MM.1S (cell line): Measurements from ENCODE around the gene SAA2.

Experiments
- DNase-seq: peaks from one replicate; pipeline ENCODE4 v3.0.0-alpha.2; 2015
- H2AFZ ChIP-seq: fragments of 300-600 bp; sonication (generic); 2 replicates; pipeline ENCODE4 v1.6.0; 2016; ENCODE audit warnings: antibody characterized with exemption, low read length
- H3F3A ChIP-seq: fragments of 300-600 bp; sonication (generic); 2 replicates; pipeline ENCODE4 v1.6.1; 2016; ENCODE audit warnings: mild to moderate bottlenecking, antibody characterized with exemption, low read length, moderate library complexity, mixed read lengths; ENCODE audit not compliant: insufficient read depth
- H3K27ac ChIP-seq: fragments of 300-600 bp; sonication (generic); 2 replicates; pipeline ENCODE4 v1.5.1; 2016; ENCODE audit warnings: mild to moderate bottlenecking, low read length
- H3K27me3 ChIP-seq: fragments of 300-600 bp; sonication (generic); replicated peaks from 2 replicates; pipeline ENCODE4 v1.6.0; 2016; ENCODE audit warnings: low read length; ENCODE audit not compliant: insufficient read depth
- H3K36me3 ChIP-seq: fragments of 300-600 bp; sonication (generic); replicated peaks from 2 replicates; pipeline ENCODE4 v1.6.1; 2016; ENCODE audit warnings: mild to moderate bottlenecking, low read length, mixed read lengths; ENCODE audit not compliant: insufficient read depth
- H3K4me1 ChIP-seq: fragments of 300-600 bp; sonication (generic); 2 replicates; pipeline ENCODE4 v1.6.1; 2016; ENCODE audit warnings: low read length, mixed read lengths
- H3K4me2 ChIP-seq: fragments of 300-600 bp; sonication (generic); 2 replicates; pipeline ENCODE4 v1.6.0; 2016; ENCODE audit warnings: low read depth, low read length
- H3K4me3 ChIP-seq: fragments of 300-600 bp; sonication (generic); 2 replicates; pipeline ENCODE4 v1.5.1; 2016; ENCODE audit warnings: low read length, mixed read lengths
- H3K79me2 ChIP-seq: fragments of 300-600 bp; sonication (generic); 2 replicates; pipeline ENCODE4 v1.6.1; 2016; ENCODE audit warnings: mixed run types, low read length, mixed read lengths
- H3K9ac ChIP-seq: fragments of 300-600 bp; sonication (generic); 2 replicates; pipeline ENCODE4 v1.6.1; 2016; ENCODE audit warnings: low read length, mixed read lengths
- H3K9me2 ChIP-seq: fragments of 300-600 bp; sonication (generic); replicated peaks from 2 replicates; pipeline ENCODE4 v1.6.1; 2016; ENCODE audit warnings: mild to moderate bottlenecking, low read length, mixed read lengths; ENCODE audit not compliant: insufficient read depth
- H3K9me3 ChIP-seq: fragments of 300-600 bp; sonication (generic); replicated peaks from 2 replicates; pipeline ENCODE4 v1.6.1; 2016; ENCODE audit warnings: mild to moderate bottlenecking, low read length, mixed read lengths; ENCODE audit not compliant: insufficient read depth
- H4K20me1 ChIP-seq: fragments of 300-600 bp; sonication (generic); 2 replicates; pipeline ENCODE4 v1.6.1; 2016; ENCODE audit warnings: mild to moderate bottlenecking, low read length, moderate library complexity, mixed read lengths; ENCODE audit not compliant: insufficient read depth
- EZH2 ChIP-seq: fragments of 300-600 bp; sonication (generic); optimal IDR thresholded peaks from 2 replicates; pipeline ENCODE3; 2017; ENCODE audit warnings: low read depth, mild to moderate bottlenecking, antibody characterized with exemption, low read length, mixed read lengths
- EZH2phosphoT487 ChIP-seq: fragments of 300-600 bp; sonication (generic); IDR thresholded peaks from 2 replicates; pipeline ENCODE4 v1.6.1; 2018; ENCODE audit warnings: antibody characterized with exemption, low read length
- TF ChIP-seq, protein P1 (sequence below): fragments of 300-600 bp; sonication (generic); IDR thresholded peaks from 2 replicates; pipeline ENCODE4 v1.5.1; 2016; ENCODE audit warnings: antibody characterized with exemption, low read length, mixed read lengths

SAA2 gene

DNA sequence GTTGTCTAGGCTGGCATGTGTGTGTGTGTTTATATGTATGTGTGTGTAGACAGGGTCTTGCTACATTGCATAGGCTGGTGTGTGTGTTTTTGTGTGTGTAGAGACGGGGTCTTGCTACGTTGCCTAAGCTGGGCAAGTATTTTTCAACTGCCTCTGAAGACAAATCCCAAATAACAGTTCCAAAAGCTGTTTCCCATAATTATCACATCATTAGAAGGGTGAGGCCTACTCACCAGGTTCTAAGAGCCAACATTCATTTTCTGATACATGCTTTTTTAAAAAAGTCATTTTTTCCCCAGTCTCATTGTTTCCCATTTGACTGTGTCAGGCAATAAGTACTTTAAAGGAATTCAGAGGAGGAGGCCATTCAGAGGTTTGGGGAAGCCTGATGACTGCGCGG is 40.4 kb upstream of the SAA2 start:
- no peak overlapping the region for H3K4me3 ChIP-seq
- no peak overlapping the region for H3K27ac ChIP-seq
- no peak overlapping the region for H3K4me2 ChIP-seq
- H2AFZ ChIP-seq = no peak overlapping the region
- no peaks in the 10 kb centered on the region for H3K9me2 ChIP-seq
- no peaks in the 10 kb centered on the region for H3K9me3 ChIP-seq
- no peaks in the 10 kb centered on the region for H3K79me2 ChIP-seq
- DNase-seq = no peak
- H3K27me3 ChIP-seq = no peaks in the 10 kb centered on the region
- no peak overlapping the region for H3K9ac ChIP-seq
- no peaks in the 10 kb centered on the region for H3F3A ChIP-seq
- no peaks in the 10 kb centered on the region for H4K20me1 ChIP-seq
- TF ChIP-seq, protein P1, sequence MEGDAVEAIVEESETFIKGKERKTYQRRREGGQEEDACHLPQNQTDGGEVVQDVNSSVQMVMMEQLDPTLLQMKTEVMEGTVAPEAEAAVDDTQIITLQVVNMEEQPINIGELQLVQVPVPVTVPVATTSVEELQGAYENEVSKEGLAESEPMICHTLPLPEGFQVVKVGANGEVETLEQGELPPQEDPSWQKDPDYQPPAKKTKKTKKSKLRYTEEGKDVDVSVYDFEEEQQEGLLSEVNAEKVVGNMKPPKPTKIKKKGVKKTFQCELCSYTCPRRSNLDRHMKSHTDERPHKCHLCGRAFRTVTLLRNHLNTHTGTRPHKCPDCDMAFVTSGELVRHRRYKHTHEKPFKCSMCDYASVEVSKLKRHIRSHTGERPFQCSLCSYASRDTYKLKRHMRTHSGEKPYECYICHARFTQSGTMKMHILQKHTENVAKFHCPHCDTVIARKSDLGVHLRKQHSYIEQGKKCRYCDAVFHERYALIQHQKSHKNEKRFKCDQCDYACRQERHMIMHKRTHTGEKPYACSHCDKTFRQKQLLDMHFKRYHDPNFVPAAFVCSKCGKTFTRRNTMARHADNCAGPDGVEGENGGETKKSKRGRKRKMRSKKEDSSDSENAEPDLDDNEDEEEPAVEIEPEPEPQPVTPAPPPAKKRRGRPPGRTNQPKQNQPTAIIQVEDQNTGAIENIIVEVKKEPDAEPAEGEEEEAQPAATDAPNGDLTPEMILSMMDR = no peak
- TF ChIP-seq EZH2 = no peak
- TF ChIP-seq EZH2phosphoT487 = no peak
- H3K4me1 ChIP-seq = no peaks in the 10 kb centered on the region
- no peaks in the 10 kb centered on the region for H3K36me3 ChIP-seq

GRCh38 chr11:18285841-18286240 is 37.4 kb upstream of the SAA2 start:
- Histone ChIP-seq H3F3A (peaks cover 1% of the 10 kb centered on the region; the same call in 1 of the 2 replicates), H3K4me1 (no peaks in the 10 kb centered on the region)

DNA sequence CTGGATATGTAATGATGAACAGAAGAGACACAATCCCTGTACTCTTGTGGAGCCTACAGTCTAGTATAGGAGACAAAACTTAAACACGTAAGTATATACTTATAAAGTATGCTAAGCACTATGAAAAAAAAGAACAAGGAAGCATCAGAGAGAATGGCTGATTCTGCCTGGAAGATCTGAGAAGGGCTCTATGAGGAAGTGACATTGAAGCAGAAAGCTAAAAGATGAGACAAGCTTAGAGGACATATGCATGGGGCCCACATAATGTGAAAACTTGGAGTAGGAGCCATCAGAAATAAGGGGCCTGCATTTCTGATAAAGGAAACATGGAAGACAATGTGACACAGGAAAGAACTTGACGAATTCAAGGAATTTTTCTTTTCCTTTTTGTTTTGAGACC is 34.2 kb upstream of the SAA2 start:
- Histone ChIP-seq H3K9ac (no peak overlapping the region), H3K27ac (no peak overlapping the region), H3K4me3 (no peak overlapping the region), H3K9me3 (no peaks in the 10 kb centered on the region), H3F3A (peaks cover 11% of the 10 kb centered on the region; the same call in 1 of the 2 replicates), H2AFZ (no peak overlapping the region), H3K27me3 (no peaks in the 10 kb centered on the region), H3K79me2 (no peaks in the 10 kb centered on the region), H3K4me1 (peaks cover 8% of the 10 kb centered on the region), H4K20me1 (no peaks in the 10 kb centered on the region), H3K9me2 (no peaks in the 10 kb centered on the region), H3K36me3 (0 out of 2 replicates have a peak, but pooled peaks cover 8% of the 10 kb centered on the region), H3K4me2 (no peak overlapping the region)
- TF ChIP-seq, protein P1 = no peak
- no peak for TF ChIP-seq EZH2
- no peak for TF ChIP-seq EZH2phosphoT487
- DNase-seq = no peak

More at GRCh38 chr11:18285841-18286240, 37.4 kb upstream of the SAA2 start:
- Histone ChIP-seq H4K20me1 (no peaks in the 10 kb centered on the region), H3K36me3 (no peaks in the 10 kb centered on the region), H3K4me2 (no peak overlapping the region), H3K9ac (no peak overlapping the region), H3K27me3 (no peaks in the 10 kb centered on the region), H3K9me3 (no peaks in the 10 kb centered on the region), H2AFZ (no peak overlapping the region), H3K27ac (no peak overlapping the region), H3K4me3 (no peak overlapping the region), H3K9me2 (no peaks in the 10 kb centered on the region), H3K79me2 (no peaks in the 10 kb centered on the region)
- DNase-seq = no peak
- TF ChIP-seq EZH2 (no peak), EZH2phosphoT487 (no peak)
- TF ChIP-seq, protein P1 = no peak
